ENCODE results near the gene LMAN1L. TPM values are rescaled to one million over a fixed set of nuclear protein-coding genes. Genes with fewer than 3 reads are reported as not detected.

Gene LMAN1L
- total and polyA plus RNA-seq, 2 of the 4 experiments (the other 2 are of a cell fraction), result not detected

DNA sequence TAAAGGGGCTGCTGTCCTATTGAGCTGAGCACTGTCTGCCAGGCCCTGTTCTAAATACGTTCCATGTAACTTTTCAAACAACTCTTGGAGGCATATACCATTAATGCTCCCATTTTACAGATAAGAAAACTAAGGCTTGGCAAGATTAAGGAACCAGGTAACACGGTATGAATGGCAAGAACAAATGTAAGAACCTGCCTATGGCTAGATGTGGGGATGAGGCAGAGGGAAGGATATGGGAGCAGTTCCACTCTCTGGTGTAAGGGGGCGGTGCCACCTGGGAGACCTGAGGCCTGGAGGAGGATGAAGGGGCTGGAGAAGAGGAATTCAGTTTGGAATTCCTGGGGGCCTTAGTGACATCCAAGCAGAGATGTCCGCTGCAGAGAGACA, 3.8 kb upstream of the LMAN1L start:
- Histone ChIP-seq H3K56ac (ENCODE audit: extremely low read depth, insufficient read depth, low read length) (no peak overlapping the region), H2BK120ac (ENCODE audit: low read depth, low read length) (no peak overlapping the region), H3K14ac (replicated peaks; ENCODE audit: low read depth, low read length) (no peak overlapping the region; the same call in 1 of the 2 replicates), H3K79me1 (ENCODE audit: low read depth in 1 of 2, low read length in 2 of 2) (no peaks in the 10 kb centered on the region; a peak in 1 of 4 replicates), H2AFZ (replicated peaks; ENCODE audit: low read length, poor library complexity) (no peak overlapping the region), H3K4me1 (ENCODE audit: control insufficient read depth, insufficient read depth, low read length) (no peaks in the 10 kb centered on the region), H3K4me3 (ENCODE audit: insufficient read depth, low read depth, low read length) (no peak overlapping the region), H3K18ac (ENCODE audit: low read depth, low read length) (no peak overlapping the region), H4K20me1 (ENCODE audit: insufficient read depth, low read length) (peaks cover 5% of the 10 kb centered on the region; the same call in 1 of the 2 replicates), H3K4ac (ENCODE audit: low read depth, low read length) (no peak overlapping the region), H3K36me3 (ENCODE audit: control insufficient read depth, insufficient read depth, low read length) (peaks cover 3% of the 10 kb centered on the region; the same call in 1 of the 2 replicates), H3K23ac (ENCODE audit: low read depth, low read length) (no peak overlapping the region), H3K9me1 (ENCODE audit: insufficient read depth, low read length) (peaks cover 5% of the 10 kb centered on the region), H3K9ac (ENCODE audit: low read depth, low read length) (no peak overlapping the region), H3K27me3 (ENCODE audit: control insufficient read depth, insufficient read depth, low read length) (peaks cover 3% of the 10 kb centered on the region; the same call in 1 of the 2 replicates), H2AK5ac (ENCODE audit: low read depth, low read length) (no peak overlapping the region), H2BK15ac (ENCODE audit: low read depth, low read length) (no peak overlapping the region), H2AK9ac (replicated peaks; ENCODE audit: low read depth, low read length, poor library complexity) (no peak overlapping the region), H3K9me3 (ENCODE audit: control insufficient read depth, insufficient read depth, low read length) (no peaks in the 10 kb centered on the region), H2BK5ac (ENCODE audit: low read depth, low read length, poor library complexity, severe bottlenecking) (no peak overlapping the region), H4K8ac (ENCODE audit: low read depth in 2 of 2, low read length in 2 of 2) (no peak overlapping the region), H3K27ac (ENCODE audit: insufficient read depth, low read length) (no peak overlapping the region), H4K91ac (ENCODE audit: insufficient read depth, low read depth, low read length) (no peak overlapping the region), H4K5ac (ENCODE audit: low read depth, low read length) (no peak overlapping the region), H3K4me2 (ENCODE audit: low read depth, low read length) (no peak overlapping the region), H2BK20ac (ENCODE audit: low read depth, low read length) (no peak overlapping the region)
- ChIA-PET CTCF (no interaction called here), POLR2A (ENCODE audit: unreplicated experiment) (no interaction called here)
- BruUV-seq (replicated peaks), result no TSS peak
- in situ Hi-C loops (cut with MboI; ENCODE audit: low sequenced_read_pairs) (no loop called here), intact Hi-C loops (cut with micrococcal nuclease) (no loop called here), dilution Hi-C loops (cut with HindIII; ENCODE audit: low sequenced_read_pairs, unreplicated experiment) (no loop called here)
- WGBS, 2 experiments (ENCODE audit: extremely low coverage in 2 of 2, insufficient read length in 1 of 2), result 57% methylated on average over 3 of the region's 4 CpGs; no CpG with 5 or more reads in 1 of the 2 experiments
- TF ChIP-seq CHD1 (IDR thresholded peaks at IDR 0.05; ENCODE audit: low read depth, low read length) (no peak), SMC3 (IDR thresholded peaks at IDR 0.05; ENCODE audit: low read depth, low read length) (no peak), RAD21 (IDR thresholded peaks at IDR 0.05; ENCODE audit: low read length) (no peak), MXI1 (IDR thresholded peaks at IDR 0.05; ENCODE audit: borderline replicate concordance, low read depth, low read length) (no peak), NFE2L2 (IDR thresholded peaks at IDR 0.05; ENCODE audit: low read depth, low read length) (no peak), RFX5 (IDR thresholded peaks at IDR 0.05; ENCODE audit: low read depth, low read length) (no peak), CEBPB (IDR thresholded peaks at IDR 0.05; ENCODE audit: low read depth, low read length) (no peak), MAFK (IDR thresholded peaks at IDR 0.05; ENCODE audit: low read depth, low read length) (no peak), RCOR1 (IDR thresholded peaks at IDR 0.05; ENCODE audit: insufficient replicate concordance, low read length) (no peak), BHLHE40 (IDR thresholded peaks at IDR 0.05; ENCODE audit: low read depth, low read length) (no peak), FOS (IDR thresholded peaks at IDR 0.05; ENCODE audit: low read depth, low read length) (no peak), CTCF (conservative IDR thresholded peaks at IDR 0.05; ENCODE audit: low read depth, low read length) (no peak), MAZ (IDR thresholded peaks at IDR 0.05; ENCODE audit: borderline replicate concordance, low read depth, low read length) (no peak), POLR2A (IDR thresholded peaks at IDR 0.05; ENCODE audit: low read depth, low read length) (no peak)
- TF ChIP-seq, protein P1, sequence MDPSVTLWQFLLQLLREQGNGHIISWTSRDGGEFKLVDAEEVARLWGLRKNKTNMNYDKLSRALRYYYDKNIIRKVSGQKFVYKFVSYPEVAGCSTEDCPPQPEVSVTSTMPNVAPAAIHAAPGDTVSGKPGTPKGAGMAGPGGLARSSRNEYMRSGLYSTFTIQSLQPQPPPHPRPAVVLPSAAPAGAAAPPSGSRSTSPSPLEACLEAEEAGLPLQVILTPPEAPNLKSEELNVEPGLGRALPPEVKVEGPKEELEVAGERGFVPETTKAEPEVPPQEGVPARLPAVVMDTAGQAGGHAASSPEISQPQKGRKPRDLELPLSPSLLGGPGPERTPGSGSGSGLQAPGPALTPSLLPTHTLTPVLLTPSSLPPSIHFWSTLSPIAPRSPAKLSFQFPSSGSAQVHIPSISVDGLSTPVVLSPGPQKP (IDR thresholded peaks at IDR 0.05; ENCODE audit: borderline replicate concordance, low read depth, low read length), result no peak
- TF ChIP-seq, protein P2, sequence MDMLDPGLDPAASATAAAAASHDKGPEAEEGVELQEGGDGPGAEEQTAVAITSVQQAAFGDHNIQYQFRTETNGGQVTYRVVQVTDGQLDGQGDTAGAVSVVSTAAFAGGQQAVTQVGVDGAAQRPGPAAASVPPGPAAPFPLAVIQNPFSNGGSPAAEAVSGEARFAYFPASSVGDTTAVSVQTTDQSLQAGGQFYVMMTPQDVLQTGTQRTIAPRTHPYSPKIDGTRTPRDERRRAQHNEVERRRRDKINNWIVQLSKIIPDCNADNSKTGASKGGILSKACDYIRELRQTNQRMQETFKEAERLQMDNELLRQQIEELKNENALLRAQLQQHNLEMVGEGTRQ (IDR thresholded peaks at IDR 0.05; ENCODE audit: low read depth, low read length), result no peak
- ATAC-seq (ENCODE audit: low read depth) (no peak), DNase-seq (no peak)

Data from IMR-90 (cell line).